Astrocyte (in vitro differentiated cells and primary cell): Measurements from ENCODE around the gene ATOH7.

ENCODE experiments used
- EZH2 ChIP-seq: IDR thresholded peaks from 2 replicates; pipeline ENCODE4 v1.6.1; 2012; ENCODE audit warnings: mild to moderate bottlenecking, low read length, inconsistent platforms; ENCODE audit not compliant: insufficient read depth
- TF ChIP-seq, protein P1 (sequence below): IDR thresholded peaks from 2 replicates; pipeline ENCODE4 v1.5.1; 2011; ENCODE audit warnings: low read depth, mild to moderate bottlenecking, inconsistent platforms, low read length, moderate library complexity; ENCODE audit not compliant: insufficient read depth

DNA sequence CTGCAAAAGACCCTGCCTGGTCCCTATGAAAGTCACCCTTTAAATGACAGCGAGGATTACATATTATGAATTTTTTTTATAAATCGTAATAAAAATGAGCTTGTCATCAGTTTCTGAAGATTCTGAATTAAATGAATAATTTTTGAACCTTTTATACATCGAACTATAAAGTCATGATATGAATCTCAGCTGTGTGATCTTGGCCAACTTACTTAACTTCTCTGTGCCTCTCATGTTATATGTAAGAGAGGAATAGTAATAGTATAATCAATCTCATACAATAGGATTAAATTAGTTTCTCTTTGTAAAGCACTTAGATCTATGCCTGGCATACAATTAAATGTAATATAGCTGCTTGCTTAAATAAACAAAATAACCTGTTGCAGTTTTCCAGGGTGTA is 5.3 kb upstream of the ATOH7 start:
- no peak for TF ChIP-seq EZH2
- TF ChIP-seq, protein P1, sequence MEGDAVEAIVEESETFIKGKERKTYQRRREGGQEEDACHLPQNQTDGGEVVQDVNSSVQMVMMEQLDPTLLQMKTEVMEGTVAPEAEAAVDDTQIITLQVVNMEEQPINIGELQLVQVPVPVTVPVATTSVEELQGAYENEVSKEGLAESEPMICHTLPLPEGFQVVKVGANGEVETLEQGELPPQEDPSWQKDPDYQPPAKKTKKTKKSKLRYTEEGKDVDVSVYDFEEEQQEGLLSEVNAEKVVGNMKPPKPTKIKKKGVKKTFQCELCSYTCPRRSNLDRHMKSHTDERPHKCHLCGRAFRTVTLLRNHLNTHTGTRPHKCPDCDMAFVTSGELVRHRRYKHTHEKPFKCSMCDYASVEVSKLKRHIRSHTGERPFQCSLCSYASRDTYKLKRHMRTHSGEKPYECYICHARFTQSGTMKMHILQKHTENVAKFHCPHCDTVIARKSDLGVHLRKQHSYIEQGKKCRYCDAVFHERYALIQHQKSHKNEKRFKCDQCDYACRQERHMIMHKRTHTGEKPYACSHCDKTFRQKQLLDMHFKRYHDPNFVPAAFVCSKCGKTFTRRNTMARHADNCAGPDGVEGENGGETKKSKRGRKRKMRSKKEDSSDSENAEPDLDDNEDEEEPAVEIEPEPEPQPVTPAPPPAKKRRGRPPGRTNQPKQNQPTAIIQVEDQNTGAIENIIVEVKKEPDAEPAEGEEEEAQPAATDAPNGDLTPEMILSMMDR = no peak
